GM18909 (cell line): ENCODE data around the gene NHSL2.
"Not testable (repeated sequence)": the region's sequence is repeated elsewhere in the genome, so short reads cannot be mapped to it uniquely, and the experiment has no call there.

ENCODE experiments used
- ATAC-seq: cut with Tn5 transposase; IDR thresholded peaks from one replicate; pipeline ENCODE4 v1.9.1; 2021; ENCODE audit warnings: mild to moderate bottlenecking; ENCODE audit not compliant: unreplicated experiment, poor library complexity

Gene NHSL2

DNA sequence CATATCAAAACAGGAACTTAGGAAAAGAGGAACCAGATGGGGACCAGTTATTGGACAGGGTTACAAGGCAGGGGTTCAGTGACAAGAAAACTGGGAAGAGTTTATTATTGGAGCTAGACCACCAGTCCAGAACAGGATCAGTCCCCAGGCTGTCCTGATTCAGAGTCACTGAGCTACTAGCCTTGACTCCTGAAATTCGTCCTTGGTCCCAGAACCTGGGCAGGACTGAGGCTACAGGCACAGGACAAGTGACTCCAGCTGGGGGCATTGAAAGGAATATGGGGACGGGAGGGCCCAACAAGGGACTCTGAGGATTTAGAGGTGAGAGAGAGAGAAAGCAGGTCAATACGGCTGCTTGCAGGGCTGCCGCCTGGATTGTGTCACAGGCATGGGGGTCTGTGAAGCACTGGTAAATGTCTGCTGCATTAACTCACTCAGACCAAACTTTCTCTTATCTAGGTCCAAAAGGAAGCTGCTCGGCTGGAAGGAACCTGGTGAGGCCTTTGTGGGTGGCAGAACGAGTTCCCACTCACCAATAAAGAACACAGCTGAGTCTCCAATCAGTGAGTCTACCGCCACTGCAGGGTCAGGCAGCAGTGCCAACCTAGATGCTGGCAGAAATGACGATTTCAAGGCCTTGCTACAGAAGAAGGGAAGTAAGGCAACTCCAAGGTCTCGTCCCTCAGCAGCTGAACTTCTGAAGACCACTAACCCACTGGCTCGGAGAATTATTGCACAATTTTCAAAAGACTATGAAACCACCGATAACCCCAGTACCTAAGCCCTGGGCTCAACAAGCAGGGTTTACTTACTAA lies 232.4 kb downstream of the NHSL2 start:
- ATAC-seq = no peak

DNA sequence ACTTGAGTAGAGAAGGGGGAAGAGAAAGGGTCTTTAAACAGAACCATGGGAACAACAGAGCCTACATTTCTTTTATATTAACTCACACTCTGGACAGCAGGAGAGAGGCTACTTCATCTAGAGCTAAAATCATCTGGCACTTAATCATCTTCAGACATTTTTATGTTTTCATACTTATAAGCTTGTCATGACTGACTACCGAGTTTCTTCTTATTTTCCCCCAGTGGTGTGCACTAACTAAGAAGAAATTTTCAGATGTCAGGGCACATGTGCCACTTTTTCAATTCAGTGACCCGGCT lies 232.9 kb downstream of the NHSL2 start:
- ATAC-seq = no peak

DNA sequence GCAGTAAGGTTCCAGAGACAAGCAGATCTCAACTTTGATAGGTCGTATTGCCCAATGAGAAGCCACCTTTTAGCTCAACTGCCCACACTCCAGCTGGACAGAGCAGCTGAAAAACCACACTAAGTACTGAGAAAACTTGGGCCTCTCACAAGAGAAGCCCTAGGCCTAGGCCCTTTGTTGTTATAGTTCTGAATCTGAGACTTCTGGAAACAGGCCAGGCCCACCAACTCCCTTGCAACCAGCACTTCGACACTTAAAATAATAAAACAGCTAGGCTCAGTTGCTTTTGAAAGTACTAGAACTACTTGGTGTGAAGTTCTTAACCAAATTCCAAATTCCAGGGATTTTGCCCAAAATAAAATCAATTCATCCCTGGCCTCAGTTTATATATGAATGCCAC lies 234.5 kb downstream of the NHSL2 start:
- ATAC-seq = no peak

- no peak for ATAC-seq
These were observed 235.9 kb downstream of the NHSL2 start for GRCh38 chrX:72146527-72146926.

DNA sequence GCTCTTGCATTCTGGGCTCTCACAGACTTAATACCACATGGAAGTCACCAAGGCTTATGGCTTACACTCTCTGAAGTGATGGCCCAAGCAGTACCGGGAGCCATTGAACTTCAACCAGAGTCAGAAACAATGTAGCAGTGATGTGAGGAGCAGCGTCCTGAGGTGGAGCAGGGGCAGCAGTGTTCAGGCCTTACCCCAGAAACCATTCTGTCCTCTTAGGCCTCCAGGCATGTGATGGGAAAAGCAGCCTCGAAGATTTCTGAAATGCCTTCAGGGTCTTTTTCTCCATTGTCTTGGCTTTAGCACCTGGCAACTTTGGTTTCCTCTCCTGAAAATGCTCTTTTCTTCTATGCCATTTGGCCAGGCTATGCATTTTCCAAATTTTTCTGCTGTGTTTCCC lies 248.1 kb downstream of the NHSL2 start:
- no peak for ATAC-seq

- ATAC-seq = no peak
These were observed 249.1 kb downstream of the NHSL2 start for GRCh38 chrX:72159769-72160168.

DNA sequence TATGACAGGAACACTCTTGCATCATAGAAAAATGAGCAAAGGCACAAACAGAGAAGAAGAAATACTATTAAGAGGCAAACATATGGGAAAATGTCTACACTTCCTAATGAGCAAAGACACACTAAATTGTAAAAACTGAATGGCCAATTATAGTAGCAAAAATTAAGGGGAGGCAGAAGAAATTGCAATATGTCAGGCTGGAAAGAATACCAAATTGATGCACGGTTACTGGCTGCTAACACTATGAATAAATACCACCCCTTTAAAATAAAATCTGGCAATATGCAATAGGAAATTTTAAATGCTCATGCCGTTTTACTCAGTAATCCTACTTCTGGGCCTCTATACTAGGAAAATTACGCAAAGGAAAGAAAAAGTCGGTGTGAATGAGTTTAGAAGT lies 254.9 kb downstream of the NHSL2 start:
- no peak for ATAC-seq

- ATAC-seq = no peak
These were observed 258.5 kb downstream of the NHSL2 start for GRCh38 chrX:72169008-72169728.

- ATAC-seq = not testable (repeated sequence)
These were observed 265.6 kb downstream of the NHSL2 start for GRCh38 chrX:72176289-72176688.

- ATAC-seq = no peak
These were observed 266.3 kb downstream of the NHSL2 start for GRCh38 chrX:72176981-72177380.

GRCh38 chrX:72180539-72180938 lies 269.9 kb downstream of the NHSL2 start:
- ATAC-seq = no peak

GRCh38 chrX:72181178-72182125 lies 270.8 kb downstream of the NHSL2 start, which contains the start of gene PIN4:
PIN4 (plus strand) TSS chrX:72181757; CDS start chrX:72181786, 29 bp downstream.
- peak; percentile 96 for ATAC-seq

- no peak for ATAC-seq
These were observed 272.3 kb downstream of the NHSL2 start for GRCh38 chrX:72182924-72183323.

DNA sequence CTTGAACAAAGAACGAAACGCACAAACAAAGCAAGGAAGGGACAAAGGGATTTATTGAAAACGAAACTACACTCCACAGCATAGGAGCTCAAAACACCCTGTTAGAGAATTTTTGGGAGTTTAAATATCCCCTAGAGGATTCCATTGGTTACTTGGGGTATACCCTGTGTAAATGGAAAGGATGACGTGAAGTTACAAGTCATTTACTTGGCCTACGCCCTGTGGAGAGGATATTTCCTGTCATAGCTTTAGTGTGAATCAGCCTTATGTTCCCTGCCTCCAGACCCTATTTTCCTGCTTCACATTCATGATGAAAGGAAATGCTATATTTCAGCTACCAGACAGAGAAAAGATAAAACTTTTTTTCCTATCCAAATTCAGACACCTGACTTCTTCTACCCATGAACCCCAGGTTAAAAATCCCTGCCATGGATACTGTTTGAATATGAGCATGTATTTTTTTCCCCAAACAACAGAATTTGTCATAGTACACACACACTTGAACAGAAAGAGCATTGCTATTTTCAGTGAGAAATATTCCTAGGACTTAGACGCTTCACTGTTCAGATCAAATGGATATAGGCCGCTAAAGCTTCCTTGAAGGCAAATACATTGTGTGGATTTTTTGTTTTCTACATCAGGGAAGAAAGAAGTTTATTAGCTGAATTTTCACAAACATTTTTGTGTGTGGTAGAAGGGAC lies 291.3 kb downstream of the NHSL2 start:
- ATAC-seq = no peak
